Activated naive CD4-positive, alpha-beta T cell treated with anti-CD3 and anti-CD28 coated beads for 36 hours (primary cell): Measurements from ENCODE around the gene CPN2. TPM values are rescaled to one million over a fixed set of nuclear protein-coding genes. Genes with fewer than 3 reads are reported as not detected.

ENCODE experiments used
- CTCF ChIA-PET: fragments of 350-600 bp; sonication (Branson Sonifier 250); formaldehyde crosslinking; loops from one replicate; lab custom pipeline; 2021; ENCODE audit warnings: antibody characterized with exemption; lab: Charles Lee
- DNase-seq: peaks from one replicate; pipeline ENCODE4 v3.0.0-alpha.2; 2020
- H3K27ac Mint-ChIP-seq: one replicate; pipeline ENCODE4 v1.8.0; 2021; ENCODE audit warnings: mild to moderate bottlenecking, mixed read lengths
- H3K27me3 Mint-ChIP-seq: one replicate; pipeline ENCODE4 v1.8.0; 2021; ENCODE audit warnings: low read depth, mixed read lengths
- H3K36me3 Mint-ChIP-seq: one replicate; pipeline ENCODE4 v1.8.0; 2021; ENCODE audit warnings: low read depth, mixed read lengths
- H3K4me1 Mint-ChIP-seq: one replicate; pipeline ENCODE4 v1.8.0; 2021; ENCODE audit warnings: low read depth, mixed read lengths
- H3K4me3 Mint-ChIP-seq: one replicate; pipeline ENCODE4 v1.8.0; 2021; ENCODE audit warnings: mild to moderate bottlenecking, moderate library complexity, mixed read lengths
- H3K9me3 Mint-ChIP-seq: one replicate; pipeline ENCODE4 v1.8.0; 2021; ENCODE audit warnings: mixed read lengths
- intact Hi-C: fragments of 100-400 bp; cut with micrococcal nuclease; formaldehyde crosslinking; loops from one replicate; pipeline ENCODE4 v1.15.1; 2023
- total RNA-seq, 2 experiments: library from RNA; stranded (reverse); gene quantifications; one replicate each; pipeline ENCODE4 v1.2.3, GENCODE V29; 2021

Gene CPN2
- total RNA-seq, 2 experiments from 2014 or later = not detected

DNA sequence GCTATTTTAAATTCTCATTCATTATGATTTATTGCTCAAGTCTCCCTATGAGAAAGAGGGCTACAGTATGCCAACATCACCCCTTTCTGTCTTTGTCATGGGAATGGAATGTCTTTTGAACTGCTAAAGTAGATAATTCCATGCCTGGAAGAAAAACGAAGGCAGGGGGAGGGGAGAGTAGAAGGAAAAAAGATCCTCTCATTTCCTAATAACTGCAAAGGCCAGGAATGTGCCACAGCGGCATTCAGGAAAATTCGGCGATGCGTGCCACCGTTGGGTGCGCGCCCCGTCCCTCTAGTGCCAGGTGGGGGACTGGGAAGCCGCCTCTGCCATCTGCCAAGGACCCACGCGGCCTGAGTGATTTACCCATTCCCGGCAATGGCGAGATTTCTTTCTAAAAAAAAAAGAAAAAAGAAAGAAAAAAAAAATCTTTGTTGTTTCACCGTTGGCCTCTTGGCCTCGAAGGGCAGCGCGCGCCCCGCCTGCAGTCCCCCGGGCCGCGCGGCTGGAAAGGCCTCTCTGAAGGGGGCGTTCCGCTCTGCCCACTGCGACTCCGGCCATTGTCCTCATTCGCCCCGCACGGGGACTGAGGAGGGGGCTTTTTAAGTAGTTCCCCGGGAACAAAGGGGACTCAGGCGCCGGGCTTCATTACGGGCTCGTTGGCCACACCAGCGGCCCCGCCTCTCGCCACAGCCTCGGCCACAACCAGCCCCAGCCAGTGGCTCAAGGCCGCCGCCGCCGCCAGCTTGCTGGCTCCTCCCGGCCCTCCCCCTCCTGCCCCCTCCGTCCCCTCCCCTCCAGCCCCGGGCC, 54.5 kb downstream of the CPN2 start:
- H3K4me3 Mint-ChIP-seq = no peak overlapping the region
- no peaks in the 10 kb centered on the region for H3K27me3 Mint-ChIP-seq
- no peak overlapping the region for H3K27ac Mint-ChIP-seq
- intact Hi-C loops = no loop called here
- peaks cover 2% of the 10 kb centered on the region for H3K9me3 Mint-ChIP-seq
- H3K36me3 Mint-ChIP-seq = no peaks in the 10 kb centered on the region
- DNase-seq = no peak
- CTCF ChIA-PET = interaction anchor here (0.6 kb wide), 2 partner anchors 270 to 658 kb away, joined by 3 to 5 read pairs; no protein-coding TSS in a partner anchor
- peaks cover 3% of the 10 kb centered on the region for H3K4me1 Mint-ChIP-seq

DNA sequence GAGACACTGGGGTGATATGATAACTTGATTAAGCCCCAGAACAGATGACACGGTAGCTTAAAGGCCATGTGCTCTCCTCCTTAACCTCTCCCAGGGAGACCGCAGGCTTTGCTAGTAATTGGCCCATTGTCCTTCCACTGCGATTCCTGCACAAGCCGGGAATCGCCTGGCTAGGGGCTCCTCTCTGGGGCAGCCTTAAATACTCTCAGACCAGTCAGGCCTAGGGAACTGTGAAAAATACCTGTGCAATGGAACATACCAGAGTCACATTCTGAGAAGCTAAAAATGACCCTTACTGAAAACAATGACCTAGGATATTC, 56.3 kb downstream of the CPN2 start:
- no peak overlapping the region for H3K27ac Mint-ChIP-seq
- intact Hi-C loops = no loop called here
- H3K27me3 Mint-ChIP-seq = no peaks in the 10 kb centered on the region
- H3K9me3 Mint-ChIP-seq = peaks cover 2% of the 10 kb centered on the region
- no peaks in the 10 kb centered on the region for H3K36me3 Mint-ChIP-seq
- H3K4me3 Mint-ChIP-seq = no peak overlapping the region
- CTCF ChIA-PET = no interaction called here
- H3K4me1 Mint-ChIP-seq = no peaks in the 10 kb centered on the region
- no peak for DNase-seq

DNA sequence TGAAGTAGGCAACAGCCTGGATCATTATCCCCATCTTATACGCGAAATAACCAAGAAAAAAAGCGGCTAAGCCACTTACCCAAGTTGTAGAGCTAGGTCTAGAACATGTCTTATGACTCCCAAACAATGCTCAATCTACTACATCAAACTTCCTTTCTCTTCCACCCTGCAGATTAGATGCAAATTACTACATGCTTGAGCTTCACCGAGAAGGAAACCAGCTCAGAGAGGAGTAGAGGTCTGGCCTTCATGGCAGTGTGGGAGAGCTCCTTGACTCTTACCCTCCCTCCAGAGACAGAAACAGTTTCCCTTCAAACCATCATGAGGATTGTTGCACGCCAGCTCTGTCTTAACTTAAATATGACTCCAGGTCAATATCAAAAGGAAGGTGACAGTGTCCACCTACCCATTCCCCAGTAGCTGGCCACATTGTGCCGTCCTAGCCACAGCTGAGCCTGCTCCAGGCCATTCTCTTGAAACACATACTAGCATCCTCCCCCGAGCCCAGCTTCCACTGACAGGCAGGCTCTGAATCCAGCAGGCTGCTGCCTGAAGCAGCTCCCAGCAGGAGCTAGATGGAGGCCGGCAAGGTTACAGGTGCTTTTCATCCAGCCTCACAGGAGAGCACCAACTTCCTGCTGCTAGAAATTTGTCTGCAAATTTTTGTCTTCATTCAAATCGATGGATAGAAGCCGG, 56.8 kb downstream of the CPN2 start:
- no peaks in the 10 kb centered on the region for H3K36me3 Mint-ChIP-seq
- H3K9me3 Mint-ChIP-seq = peaks cover 2% of the 10 kb centered on the region
- no peaks in the 10 kb centered on the region for H3K4me1 Mint-ChIP-seq
- H3K4me3 Mint-ChIP-seq = no peak overlapping the region
- intact Hi-C loops = no loop called here
- no peak for DNase-seq
- no peak overlapping the region for H3K27ac Mint-ChIP-seq
- H3K27me3 Mint-ChIP-seq = no peaks in the 10 kb centered on the region
- CTCF ChIA-PET = no interaction called here

DNA sequence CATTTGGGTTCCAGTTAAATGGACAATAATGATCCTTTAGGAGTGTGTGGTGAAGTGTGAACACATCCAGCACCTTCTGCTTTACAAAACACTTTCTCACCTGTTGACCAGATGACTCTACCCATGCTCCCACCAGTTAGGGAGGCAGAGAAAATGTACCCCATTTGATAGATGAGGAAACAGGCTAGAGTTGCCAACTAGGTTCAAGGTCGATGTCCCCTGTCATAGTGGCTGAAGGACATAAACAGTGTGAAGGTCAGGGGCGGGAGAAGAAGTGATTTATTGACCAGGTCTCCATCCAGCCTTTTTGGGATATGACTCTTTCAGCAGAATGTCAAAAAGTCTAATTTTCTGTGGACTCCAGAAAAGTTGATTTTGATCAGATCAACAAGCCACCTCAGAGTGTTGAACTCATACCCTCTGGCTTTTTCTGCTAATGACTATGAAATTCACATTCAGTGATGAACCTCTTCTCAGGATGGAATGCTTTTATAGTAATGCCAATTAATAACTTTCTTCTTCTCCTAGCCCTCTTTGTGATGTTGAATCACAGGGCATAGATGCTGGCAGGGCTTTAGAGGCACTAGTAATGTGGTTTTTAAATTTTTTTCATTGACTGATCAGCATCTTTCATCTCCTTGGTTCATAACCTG, 57.5 kb downstream of the CPN2 start:
- no peak for DNase-seq
- Mint-ChIP-seq H3K4me1 (no peaks in the 10 kb centered on the region), H3K27me3 (no peaks in the 10 kb centered on the region), H3K9me3 (peaks cover 2% of the 10 kb centered on the region), H3K36me3 (no peaks in the 10 kb centered on the region), H3K27ac (no peak overlapping the region), H3K4me3 (no peak overlapping the region)
- CTCF ChIA-PET = no interaction called here
- intact Hi-C loops = no loop called here

DNA sequence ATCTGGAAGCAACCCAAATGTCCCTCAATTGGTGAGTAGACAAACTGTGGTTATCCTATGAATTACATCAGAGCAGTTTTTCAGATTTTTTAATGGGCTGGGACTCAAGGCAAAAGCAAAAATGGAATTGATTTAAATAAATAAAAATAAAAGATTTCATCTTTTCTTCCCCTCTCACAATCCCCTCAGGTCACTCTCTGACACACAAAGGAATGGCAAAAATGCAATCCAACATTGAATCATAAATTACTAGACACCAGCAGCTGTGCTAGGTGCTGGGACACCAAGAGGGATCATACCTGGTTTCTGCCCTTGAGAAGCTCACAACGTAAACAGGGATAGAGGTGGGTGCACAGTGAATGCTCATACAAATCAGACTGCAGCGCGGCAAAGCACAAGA, 58.8 kb downstream of the CPN2 start:
- Mint-ChIP-seq H3K27me3 (no peaks in the 10 kb centered on the region), H3K27ac (no peak overlapping the region), H3K4me3 (no peak overlapping the region), H3K9me3 (peaks cover 2% of the 10 kb centered on the region), H3K4me1 (no peaks in the 10 kb centered on the region), H3K36me3 (no peaks in the 10 kb centered on the region)
- CTCF ChIA-PET = no interaction called here
- no peak for DNase-seq
- intact Hi-C loops = no loop called here

Other genes starting within 250 kb of the CPN2 start
- 1 to 10 TPM; 2.3 to 2.5 TPM for gene HES1, start 215.2 kb downstream of the CPN2 start, total RNA-seq
- gene LRRC15, start 18.4 kb upstream of the CPN2 start, total RNA-seq = not detected
- gene GP5, start 47.9 kb upstream of the CPN2 start, total RNA-seq = under 1 TPM; 0.62 to 0.64 TPM
- gene ATP13A3, start 135.7 kb upstream of the CPN2 start, total RNA-seq = 10 to 100 TPM; 88.4 to 92.3 TPM